HG03280 (cell line): ENCODE data around the gene ANAPC2.

Source experiments
- ATAC-seq: cut with Tn5 transposase; IDR thresholded peaks from one replicate; pipeline ENCODE4 v1.9.1; 2021; ENCODE audit warnings: mild to moderate bottlenecking, moderate library complexity; ENCODE audit not compliant: unreplicated experiment

ANAPC2 gene

GRCh38 chr9:137227853-137228505, 39.6 kb upstream of the ANAPC2 start:
- ATAC-seq, result no peak

- no peak for ATAC-seq
These were observed 38.9 kb upstream of the ANAPC2 start, which contains the start of gene RNF224 for GRCh38 chr9:137227054-137227852. RNF224 (plus strand) TSS chr9:137227502; CDS start chr9:137228336, 834 bp downstream.

- no peak for ATAC-seq
These were observed 38.1 kb upstream of the ANAPC2 start for GRCh38 chr9:137226338-137227053.

GRCh38 chr9:137225699-137226331, 37.5 kb upstream of the ANAPC2 start:
- no peak for ATAC-seq

- ATAC-seq, result no peak
These were observed 36.7 kb upstream of the ANAPC2 start, which contains the start of gene CYSRT1 for GRCh38 chr9:137224830-137225694. CYSRT1 (plus strand) TSS chr9:137225174; CDS start chr9:137225622, 448 bp downstream.

- peak; percentile 78 for ATAC-seq
These were observed 35.0 kb upstream of the ANAPC2 start for GRCh38 chr9:137223078-137223970.

GRCh38 chr9:137222190-137223077, 34.1 kb upstream of the ANAPC2 start, which contains the start of gene RNF208:
RNF208 (minus strand) TSS chr9:137222240; CDS start chr9:137221212, 1,028 bp downstream.
- ATAC-seq, result no peak

GRCh38 chr9:137221506-137222111, 33.2 kb upstream of the ANAPC2 start:
- no peak for ATAC-seq

GRCh38 chr9:137221095-137221505, 32.7 kb upstream of the ANAPC2 start:
- no peak for ATAC-seq

- ATAC-seq, result no peak
These were observed 32.1 kb upstream of the ANAPC2 start for GRCh38 chr9:137220317-137221094.

GRCh38 chr9:137219757-137220316, 31.5 kb upstream of the ANAPC2 start:
- ATAC-seq, result no peak

- ATAC-seq, result no peak
These were observed 30.5 kb upstream of the ANAPC2 start for GRCh38 chr9:137218754-137219271.

- no peak for ATAC-seq
These were observed 29.9 kb upstream of the ANAPC2 start for GRCh38 chr9:137218212-137218753.

- ATAC-seq, result no peak
These were observed 29.2 kb upstream of the ANAPC2 start for GRCh38 chr9:137217276-137218211.
